GM23338 (cell line): ENCODE measurements around the gene GCNT2. TPM values are rescaled to one million over a fixed set of nuclear protein-coding genes. Genes with fewer than 3 reads are reported as not detected.

Experiments
- ATAC-seq: fragments of 200-7000 bp; cut with Tn5 transposase; 3 replicates; pipeline ENCODE4 v1.9.1; 2020
- DNase-seq: peaks from one replicate; pipeline ENCODE4 v3.0.0-alpha.2; 2015; ENCODE audit warnings: low spot score
- H2AFZ ChIP-seq: fragments of 200-600 bp; sonication (generic); 2 replicates; pipeline ENCODE4 v1.8.0; 2016; ENCODE audit warnings: antibody characterized with exemption, mild to moderate bottlenecking, moderate library complexity
- H3F3A ChIP-seq: fragments of 200-600 bp; sonication (generic); replicated peaks from 2 replicates; pipeline ENCODE4 v1.8.0; 2017; ENCODE audit warnings: antibody characterized with exemption, mixed run types, low read depth
- H3K27ac ChIP-seq: fragments of 200-600 bp; sonication (generic); 2 replicates; pipeline ENCODE4 v1.6.1; 2016; ENCODE audit warnings: low read depth
- H3K27me3 ChIP-seq: fragments of 200-600 bp; sonication (generic); 2 replicates; pipeline ENCODE4 v1.8.0; 2016; ENCODE audit warnings: mild to moderate bottlenecking, mixed run types, moderate library complexity; ENCODE audit not compliant: insufficient read depth
- H3K36me3 ChIP-seq: fragments of 200-600 bp; sonication (generic); 2 replicates; pipeline ENCODE4 v1.8.0; 2016; ENCODE audit warnings: mild to moderate bottlenecking; ENCODE audit not compliant: insufficient read depth
- H3K4me1 ChIP-seq: fragments of 200-600 bp; sonication (generic); 2 replicates; pipeline ENCODE4 v1.8.0; 2016; ENCODE audit warnings: mild to moderate bottlenecking, moderate library complexity; ENCODE audit not compliant: insufficient read depth
- H3K4me2 ChIP-seq: fragments of 200-600 bp; sonication (generic); 2 replicates; pipeline ENCODE4 v1.7.1; 2017; ENCODE audit warnings: mixed run types
- H3K4me3 ChIP-seq: fragments of 200-600 bp; sonication (generic); 2 replicates; pipeline ENCODE4 v1.6.1; 2016; ENCODE audit warnings: mixed run types
- H3K79me2 ChIP-seq: fragments of 200-600 bp; sonication (generic); replicated peaks from 2 replicates; pipeline ENCODE4 v1.8.0; 2017; ENCODE audit warnings: mild to moderate bottlenecking; ENCODE audit not compliant: insufficient read depth
- H3K9me2 ChIP-seq: fragments of 200-600 bp; sonication (generic); 2 replicates; pipeline ENCODE4 v1.8.0; 2017; ENCODE audit not compliant: insufficient read depth
- H4K20me1 ChIP-seq: fragments of 200-600 bp; sonication (generic); replicated peaks from 2 replicates; pipeline ENCODE4 v1.8.0; 2017; ENCODE audit warnings: mild to moderate bottlenecking; ENCODE audit not compliant: insufficient read depth
- H3K27ac Mint-ChIP-seq: 2 replicates; pipeline ENCODE4 v1.8.0; 2020; ENCODE audit warnings: inconsistent platforms, mild to moderate bottlenecking, moderate library complexity, mixed read lengths
- H3K27me3 Mint-ChIP-seq: 3 replicates; pipeline ENCODE4 v1.8.0; 2022; ENCODE audit warnings: low read depth, mild to moderate bottlenecking, moderate library complexity, mixed read lengths, inconsistent platforms; ENCODE audit not compliant: insufficient read depth, poor library complexity
- H3K36me3 Mint-ChIP-seq: 3 replicates; pipeline ENCODE4 v1.8.0; 2021; ENCODE audit warnings: low read depth, mild to moderate bottlenecking, inconsistent platforms, moderate library complexity, mixed read lengths
- H3K4me1 Mint-ChIP-seq: 3 replicates; pipeline ENCODE4 v1.8.0; 2020; ENCODE audit warnings: mild to moderate bottlenecking, inconsistent platforms, mixed read lengths
- H3K4me3 Mint-ChIP-seq: 3 replicates; pipeline ENCODE4 v1.8.0; 2021; ENCODE audit warnings: moderate library complexity, mild to moderate bottlenecking, inconsistent platforms, mixed read lengths
- H3K9me3 Mint-ChIP-seq: 3 replicates; pipeline ENCODE4 v1.8.0; 2020; ENCODE audit warnings: moderate library complexity, mild to moderate bottlenecking, inconsistent platforms, mixed read lengths
- CREB1 ChIP-seq: fragments of 250-450 bp; sonication (Bioruptor Pico); IDR thresholded peaks from 2 replicates; pipeline ENCODE4 v1.5.0; 2020; ENCODE audit warnings: low read depth, mild to moderate bottlenecking, moderate library complexity
- ETS1 ChIP-seq: IDR thresholded peaks from 2 replicates; pipeline ENCODE4 v1.6.1; 2016; ENCODE audit warnings: antibody characterized with exemption
- EZH2 ChIP-seq: fragments of 200-600 bp; sonication (generic); IDR thresholded peaks from one replicate; pipeline ENCODE4 v1.8.0; 2017; ENCODE audit warnings: antibody characterized with exemption, mild to moderate bottlenecking, low read depth; ENCODE audit not compliant: unreplicated experiment
- EZH2phosphoT487 ChIP-seq: fragments of 200-600 bp; sonication (generic); IDR thresholded peaks from one replicate; pipeline ENCODE4 v1.8.1; 2018; ENCODE audit warnings: antibody characterized with exemption; ENCODE audit not compliant: unreplicated experiment
- JUNB ChIP-seq: IDR thresholded peaks from one replicate; pipeline ENCODE4 v1.6.1; 2016; ENCODE audit warnings: antibody characterized with exemption; ENCODE audit not compliant: unreplicated experiment
- NANOG ChIP-seq: IDR thresholded peaks from 2 replicates; pipeline ENCODE4 v1.6.1; 2016; ENCODE audit warnings: antibody characterized with exemption, borderline replicate concordance
- REST ChIP-seq: IDR thresholded peaks from one replicate; pipeline ENCODE4 v1.6.1; 2018; ENCODE audit warnings: antibody characterized with exemption; ENCODE audit not compliant: unreplicated experiment
- ZNF462 ChIP-seq: fragments of 250-450 bp; sonication (Bioruptor Pico); IDR thresholded peaks from 2 replicates; pipeline ENCODE4 v1.5.0; 2020; ENCODE audit warnings: mild to moderate bottlenecking, moderate library complexity
- polyA plus RNA-seq: library from polyadenylated mRNA; unstranded; fragments of >200 nt; fragmentation: Nextera tagmentation; extraction: Ambion mirVana; gene quantifications from 2 replicates; pipeline ENCODE4 v1.2.1, GENCODE V29; 2016
- total RNA-seq: library from RNA; depleted of rRNA; stranded (reverse); fragments of >200 nt; shearing (Covaris generic); gene quantifications from 2 replicates; pipeline ENCODE4 v1.2.3, GENCODE V29; 2014

The GCNT2 gene
- total and polyA plus RNA-seq, 2 experiments from 2014 or later, result 28.3 to 137 TPM

- TF ChIP-seq ZNF462 (CRISPR knock-in tag) (no peak), NANOG (no peak)
Measured at GRCh38 chr6:10643201-10643651, 122.1 kb downstream of the GCNT2 start (continued).

- Histone ChIP-seq H3K4me2 (no peak overlapping the region), H3K36me3 (no peaks in the 10 kb centered on the region), H3K4me3 (no peak overlapping the region), H3K4me1 (no peaks in the 10 kb centered on the region), H3K27ac (no peak overlapping the region), H3F3A (no peaks in the 10 kb centered on the region), H4K20me1 (no peaks in the 10 kb centered on the region), H2AFZ (no peak overlapping the region), H3K27me3 (no peaks in the 10 kb centered on the region), H3K9me2 (0 out of 2 replicates have a peak, but pooled peaks cover 3% of the 10 kb centered on the region), H3K79me2 (no peaks in the 10 kb centered on the region)
- no peak overlapping the region for H3K27ac Mint-ChIP-seq
- H3K4me1 Mint-ChIP-seq, result peaks cover 6% of the 10 kb centered on the region; the same call in 2 of the 3 replicates
- H3K36me3 Mint-ChIP-seq, result no peaks in the 10 kb centered on the region
- ATAC-seq, result no peak
- H3K27me3 Mint-ChIP-seq, result no peaks in the 10 kb centered on the region
- no peak for DNase-seq
- no peak overlapping the region for H3K4me3 Mint-ChIP-seq
- H3K9me3 Mint-ChIP-seq, result no peaks in the 10 kb centered on the region
- TF ChIP-seq JUNB, result no peak
- TF ChIP-seq EZH2phosphoT487, result no peak
- no peak for TF ChIP-seq NANOG
- no peak for TF ChIP-seq ETS1
- TF ChIP-seq CREB1 (CRISPR knock-in tag), result no peak
- TF ChIP-seq EZH2, result no peak
- TF ChIP-seq REST, result no peak
Measured at GRCh38 chr6:10644225-10644624, 123.1 kb downstream of the GCNT2 start.
